GM19438 (cell line): ENCODE results near the gene GOLGB1.
"Not testable (repeated sequence)": the region's sequence is repeated elsewhere in the genome, so short reads cannot be mapped to it uniquely, and the experiment has no call there.

Source experiments
- ATAC-seq: cut with Tn5 transposase; IDR thresholded peaks from one replicate; pipeline ENCODE4 v1.9.1; 2021; ENCODE audit warnings: low read depth; ENCODE audit not compliant: unreplicated experiment

The GOLGB1 gene

GRCh38 chr3:121749276-121750086, at the start of gene GOLGB1:
GOLGB1 (minus strand) TSS chr3:121749741; CDS start chr3:121730971, 18,770 bp downstream.
- ATAC-seq = peak; percentile 95

- no peak for ATAC-seq
These were observed 47.4 kb upstream of the GOLGB1 start for GRCh38 chr3:121796970-121797369.

- no peak for ATAC-seq
These were observed 44.9 kb upstream of the GOLGB1 start for GRCh38 chr3:121794264-121794983.

GRCh38 chr3:121793078-121793477, 43.5 kb upstream of the GOLGB1 start:
- ATAC-seq = no peak

GRCh38 chr3:121786485-121786884, 36.9 kb upstream of the GOLGB1 start:
- ATAC-seq = no peak

GRCh38 chr3:121782784-121783183, 33.2 kb upstream of the GOLGB1 start:
- ATAC-seq = not testable (repeated sequence)

GRCh38 chr3:121781611-121782010, 32.1 kb upstream of the GOLGB1 start:
- no peak for ATAC-seq

GRCh38 chr3:121775095-121775494, 25.6 kb upstream of the GOLGB1 start:
- ATAC-seq = not testable (repeated sequence)

- no peak for ATAC-seq
These were observed 19.7 kb upstream of the GOLGB1 start for GRCh38 chr3:121769246-121769645.

- ATAC-seq = no peak
These were observed 18.9 kb upstream of the GOLGB1 start for GRCh38 chr3:121768452-121768851.

- no peak for ATAC-seq
These were observed 10.1 kb upstream of the GOLGB1 start for GRCh38 chr3:121759541-121760202.

GRCh38 chr3:121758727-121759450, 9.3 kb upstream of the GOLGB1 start:
- no peak for ATAC-seq

GRCh38 chr3:121757812-121758545, 8.4 kb upstream of the GOLGB1 start:
- no peak for ATAC-seq

- no peak for ATAC-seq
These were observed 7.7 kb upstream of the GOLGB1 start for GRCh38 chr3:121757087-121757811.

- ATAC-seq = no peak
These were observed 3.2 kb upstream of the GOLGB1 start for GRCh38 chr3:121752772-121753171.

- no peak for ATAC-seq
These were observed 2.7 kb upstream of the GOLGB1 start for GRCh38 chr3:121752261-121752660.

GRCh38 chr3:121750087-121750415, 510 bp upstream of the GOLGB1 start:
- ATAC-seq = no peak

GRCh38 chr3:121748680-121749275, 763 bp downstream of the GOLGB1 start:
- ATAC-seq = peak; percentile 32

GRCh38 chr3:121747976-121748375, 1.6 kb downstream of the GOLGB1 start:
- no peak for ATAC-seq
